HEK293 (cell line): ENCODE results near the gene FRMD8.

ENCODE experiments used
- SETDB1 ChIP-seq: IDR thresholded peaks from one replicate; pipeline ENCODE4 v1.6.1; 2017; ENCODE audit warnings: mild to moderate bottlenecking, low read length, moderate library complexity, mixed read lengths; ENCODE audit not compliant: insufficient read length
- ZNF530 ChIP-seq: fragments of 450-650 bp; formaldehyde crosslinking; IDR thresholded peaks from 2 replicates; pipeline ENCODE4 v1.5.1; 2016; ENCODE audit warnings: low read depth, missing biosample characterization, missing genetic modification characterization

GRCh38 chr11:65380460-65381119, 5.8 kb upstream of the FRMD8 start:
- TF ChIP-seq ZNF530 (tag by site-specific recombination) (no peak), SETDB1 (no peak)
